Measurements from ENCODE around the gene SYN1.
A peak's percentile ranks its signal among the peaks of the same experiment; 100 is the strongest.

The SYN1 gene

DNA sequence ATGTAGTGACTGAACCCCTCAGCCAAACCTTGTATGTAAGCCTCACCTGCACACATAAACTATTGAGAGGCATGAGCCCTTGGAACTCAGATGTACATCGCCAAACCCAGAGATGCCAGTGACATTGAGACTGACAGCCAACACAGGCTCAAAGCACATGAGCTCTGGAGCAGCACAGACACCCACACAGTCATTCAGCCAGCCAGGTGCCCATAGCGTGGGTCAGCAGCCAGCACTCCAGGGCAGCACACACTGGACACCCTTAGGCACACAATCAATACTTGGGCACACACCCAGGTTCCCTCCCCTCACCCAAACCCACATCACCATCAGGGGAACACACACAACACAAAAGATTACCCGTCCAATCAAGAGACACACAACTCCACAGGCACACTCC is 41.8 kb downstream of the SYN1 start:
- Histone ChIP-seq H3K4me1 (ENCODE audit: control insufficient read depth, insufficient read depth, low read length) (peaks cover 4% of the 10 kb centered on the region), H3K36me3 (ENCODE audit: control insufficient read depth, insufficient read depth, low read length, severe bottlenecking) (no peaks in the 10 kb centered on the region), H3K9ac (ENCODE audit: low read length) (no peak overlapping the region), H3K9me3 (ENCODE audit: control insufficient read depth, low read length) (peaks cover 3% of the 10 kb centered on the region), H3K4me3 (ENCODE audit: low read length) (no peak overlapping the region), H3K27me3 (replicated peaks; ENCODE audit: control insufficient read depth, insufficient read depth, low read length) (no peaks in the 10 kb centered on the region)
- DNase-seq (ENCODE audit: low read depth) = no peak

DNA sequence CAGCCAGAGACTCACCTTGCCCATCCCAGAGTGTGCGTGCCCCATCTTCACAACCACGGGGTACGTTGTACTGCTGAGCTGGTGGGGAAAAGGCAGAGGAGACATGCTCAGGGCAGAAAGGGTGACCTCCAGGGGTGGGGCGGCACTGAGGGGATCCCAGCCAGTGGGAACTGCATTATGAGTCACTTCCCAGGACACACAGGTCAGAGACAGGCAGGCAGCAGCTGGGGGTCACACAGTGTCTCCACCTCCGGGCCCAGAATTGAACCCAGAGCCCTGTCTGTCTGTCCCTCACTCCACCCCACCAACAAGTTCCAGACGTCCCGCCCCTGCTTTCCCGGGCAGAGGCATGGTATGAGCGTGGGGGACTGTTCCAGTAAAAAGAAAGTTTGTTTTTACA is 42.2 kb downstream of the SYN1 start:
- Histone ChIP-seq H3K9me3 (ENCODE audit: control insufficient read depth, low read length) (peaks cover 3% of the 10 kb centered on the region), H3K9ac (ENCODE audit: low read length) (no peak overlapping the region), H3K36me3 (ENCODE audit: control insufficient read depth, insufficient read depth, low read length, severe bottlenecking) (no peaks in the 10 kb centered on the region), H3K27me3 (replicated peaks; ENCODE audit: control insufficient read depth, insufficient read depth, low read length) (no peaks in the 10 kb centered on the region), H3K4me3 (ENCODE audit: low read length) (no peak overlapping the region), H3K4me1 (ENCODE audit: control insufficient read depth, insufficient read depth, low read length) (peaks cover 4% of the 10 kb centered on the region)
- no peak for DNase-seq (ENCODE audit: low read depth)

DNA sequence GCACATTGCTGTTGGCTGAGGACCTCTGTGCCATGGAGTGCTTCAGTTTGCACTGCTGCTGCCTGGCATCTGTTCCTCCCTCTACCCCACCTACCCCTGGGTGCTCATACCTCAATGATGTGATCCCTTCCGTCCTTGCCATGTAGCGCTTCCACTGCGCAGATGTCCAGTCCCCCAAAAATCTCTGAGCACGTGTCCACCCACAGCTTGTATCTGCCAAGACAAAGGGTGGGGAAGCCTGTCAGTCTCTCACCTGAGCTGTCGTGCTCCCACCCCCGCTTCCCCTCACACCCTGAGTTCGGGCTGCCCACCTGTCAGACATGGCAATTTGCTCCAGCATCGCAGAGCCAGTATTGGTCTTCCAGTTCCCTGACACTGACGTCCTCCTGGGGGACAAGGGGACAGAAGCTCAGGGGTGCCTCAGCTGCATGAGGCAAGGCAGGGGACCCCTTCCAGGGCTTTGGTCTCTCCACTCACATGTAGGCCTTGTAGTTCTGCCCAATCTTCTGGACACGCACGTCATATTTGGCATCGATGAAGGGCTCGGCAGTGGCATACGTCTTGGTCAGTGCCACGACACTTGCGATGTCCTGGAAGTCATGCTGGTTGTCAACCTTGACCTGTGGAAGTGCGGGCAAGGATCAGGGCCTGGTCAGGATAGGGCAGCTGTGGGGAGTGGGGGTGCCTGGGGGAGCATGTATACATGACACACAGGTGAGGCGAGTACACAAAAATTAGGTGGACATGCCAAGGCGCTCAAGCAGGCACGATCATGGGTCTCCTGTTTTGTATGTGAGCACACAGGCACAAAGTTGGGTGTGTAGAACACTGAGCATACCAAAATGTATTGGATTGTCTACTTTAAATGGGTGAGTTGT is 43.4 kb downstream of the SYN1 start:
- no peaks in the 10 kb centered on the region for H3K4me1 ChIP-seq (ENCODE audit: control insufficient read depth, insufficient read depth, low read length)
- no peak for DNase-seq (ENCODE audit: low read depth)
- H3K9ac ChIP-seq (ENCODE audit: low read length) = no peak overlapping the region
- H3K9me3 ChIP-seq (ENCODE audit: control insufficient read depth, low read length) = peaks cover 3% of the 10 kb centered on the region
- no peaks in the 10 kb centered on the region for H3K27me3 ChIP-seq (replicated peaks; ENCODE audit: control insufficient read depth, insufficient read depth, low read length)
- H3K4me3 ChIP-seq (ENCODE audit: low read length) = no peak overlapping the region
- H3K36me3 ChIP-seq (ENCODE audit: control insufficient read depth, insufficient read depth, low read length, severe bottlenecking) = peaks cover 8% of the 10 kb centered on the region

DNA sequence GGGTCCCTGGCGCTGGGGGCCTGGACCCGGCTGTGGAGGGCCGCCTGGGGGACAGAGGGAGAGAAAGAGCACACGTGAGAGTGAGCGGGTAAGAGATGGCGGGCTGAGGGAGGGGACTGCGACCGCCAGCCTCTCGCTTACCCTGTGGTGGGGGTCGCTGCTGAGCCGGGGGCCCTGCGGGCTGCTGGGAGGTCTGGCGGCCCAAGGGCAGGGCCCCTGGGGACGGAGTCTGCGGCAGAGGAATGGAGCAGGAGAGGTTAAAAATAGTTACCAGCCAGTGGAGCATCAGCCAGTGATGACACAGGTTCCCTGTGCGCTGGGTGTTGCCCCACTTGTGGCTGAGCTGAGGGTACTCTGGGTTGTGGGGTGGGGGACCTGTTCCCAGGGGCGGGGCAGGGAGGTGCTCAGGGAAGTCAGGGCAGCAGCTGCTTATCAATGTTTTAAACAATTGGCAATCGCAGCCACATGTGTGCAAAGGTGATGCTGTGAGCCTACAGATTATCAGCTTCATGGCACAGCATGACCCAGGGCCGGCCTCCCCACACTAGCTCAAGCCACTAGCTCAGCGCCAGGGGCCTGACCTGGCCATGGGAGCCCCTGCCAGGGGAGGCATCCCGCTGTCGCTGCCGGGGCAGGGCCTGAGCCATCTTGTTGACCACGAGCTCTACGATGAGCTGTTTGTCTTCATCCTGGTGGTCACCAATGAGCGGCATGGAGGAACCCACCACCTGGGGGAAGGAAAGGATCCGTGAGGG is 44.9 kb downstream of the SYN1 start:
- DNase-seq (ENCODE audit: low read depth) = no peak
- no peaks in the 10 kb centered on the region for H3K4me1 ChIP-seq (ENCODE audit: control insufficient read depth, insufficient read depth, low read length)
- no peaks in the 10 kb centered on the region for H3K27me3 ChIP-seq (replicated peaks; ENCODE audit: control insufficient read depth, insufficient read depth, low read length)
- H3K9me3 ChIP-seq (ENCODE audit: control insufficient read depth, low read length) = peaks cover 3% of the 10 kb centered on the region
- peaks cover 15% of the 10 kb centered on the region for H3K36me3 ChIP-seq (ENCODE audit: control insufficient read depth, insufficient read depth, low read length, severe bottlenecking)
- H3K4me3 ChIP-seq (ENCODE audit: low read length) = no peak overlapping the region
- no peak overlapping the region for H3K9ac ChIP-seq (ENCODE audit: low read length)

DNA sequence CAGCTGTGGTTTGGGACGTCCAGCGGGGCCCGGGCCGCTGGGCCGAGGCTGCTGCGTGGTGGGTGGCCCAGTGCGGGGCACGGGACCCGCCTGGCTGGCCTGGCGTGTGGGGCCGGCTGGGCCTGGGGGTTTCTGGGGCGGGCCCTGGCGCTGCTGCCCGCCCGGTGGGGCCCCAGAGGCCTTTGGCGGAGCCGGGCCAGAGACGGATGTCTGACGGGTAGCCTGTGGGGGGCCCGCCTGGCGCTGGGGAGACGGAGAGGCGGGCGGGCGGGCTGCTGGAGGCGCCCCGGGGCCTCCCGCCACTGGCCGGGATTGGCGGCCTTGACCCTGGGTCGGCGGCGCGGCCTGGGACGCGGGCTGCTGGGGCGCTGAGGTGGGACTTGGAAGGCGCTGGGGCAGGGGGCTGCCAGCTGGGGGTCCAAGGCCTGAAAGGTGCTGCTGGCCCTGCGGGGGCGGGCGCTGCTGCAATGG is 45.5 kb downstream of the SYN1 start:
- Histone ChIP-seq H3K27me3 (replicated peaks; ENCODE audit: control insufficient read depth, insufficient read depth, low read length) (no peaks in the 10 kb centered on the region), H3K4me3 (ENCODE audit: low read length) (no peak overlapping the region), H3K36me3 (ENCODE audit: control insufficient read depth, insufficient read depth, low read length, severe bottlenecking) (peaks cover 21% of the 10 kb centered on the region), H3K9me3 (ENCODE audit: control insufficient read depth, low read length) (peaks cover 3% of the 10 kb centered on the region), H3K4me1 (ENCODE audit: control insufficient read depth, insufficient read depth, low read length) (no peaks in the 10 kb centered on the region), H3K9ac (ENCODE audit: low read length) (peak overlapping the region; percentile 48)
- DNase-seq (ENCODE audit: low read depth) = no peak

DNA sequence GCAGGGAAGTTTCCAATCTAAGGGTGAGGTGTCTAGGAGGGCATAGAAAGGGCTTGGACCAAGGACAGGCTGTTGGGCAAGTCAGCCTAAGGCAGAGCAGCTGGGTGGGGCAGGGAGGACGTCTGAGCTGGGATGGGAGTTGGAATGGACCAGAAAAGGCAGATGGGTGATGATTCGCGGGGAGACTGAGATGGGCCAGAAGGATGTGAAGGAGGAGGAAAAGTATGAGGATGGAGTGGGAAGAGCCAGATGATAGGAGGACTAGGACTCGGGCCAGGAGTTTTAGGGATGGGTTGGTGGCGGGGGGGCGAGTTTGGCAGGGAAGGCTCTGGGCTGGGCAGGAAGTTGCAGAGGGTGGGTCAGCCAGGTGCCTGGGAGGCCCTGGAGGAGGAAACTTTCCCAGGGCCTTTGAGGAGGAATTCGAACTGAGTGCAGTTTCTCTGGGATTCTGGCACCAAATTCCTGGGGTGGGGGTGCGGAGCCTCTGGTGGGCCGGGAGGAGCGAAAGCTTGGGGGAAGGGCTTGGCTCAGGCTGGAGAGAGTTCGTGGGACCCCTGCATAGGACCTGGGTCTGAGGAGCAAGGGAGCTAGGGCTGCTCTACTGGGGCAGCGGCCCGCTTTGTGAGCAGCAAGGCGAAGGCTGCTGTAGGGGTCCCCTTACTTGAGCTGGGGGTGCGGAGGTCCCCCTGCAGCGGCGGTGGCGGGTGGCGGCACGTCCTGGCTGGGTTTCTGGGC is 46.1 kb downstream of the SYN1 start:
- H3K27me3 ChIP-seq (replicated peaks; ENCODE audit: control insufficient read depth, insufficient read depth, low read length) = no peaks in the 10 kb centered on the region
- H3K9me3 ChIP-seq (ENCODE audit: control insufficient read depth, low read length) = peaks cover 3% of the 10 kb centered on the region
- no peak for DNase-seq (ENCODE audit: low read depth)
- H3K4me3 ChIP-seq (ENCODE audit: low read length) = no peak overlapping the region
- H3K36me3 ChIP-seq (ENCODE audit: control insufficient read depth, insufficient read depth, low read length, severe bottlenecking) = peaks cover 23% of the 10 kb centered on the region
- H3K9ac ChIP-seq (ENCODE audit: low read length) = peak overlapping the region; percentile 48
- no peaks in the 10 kb centered on the region for H3K4me1 ChIP-seq (ENCODE audit: control insufficient read depth, insufficient read depth, low read length)

DNA sequence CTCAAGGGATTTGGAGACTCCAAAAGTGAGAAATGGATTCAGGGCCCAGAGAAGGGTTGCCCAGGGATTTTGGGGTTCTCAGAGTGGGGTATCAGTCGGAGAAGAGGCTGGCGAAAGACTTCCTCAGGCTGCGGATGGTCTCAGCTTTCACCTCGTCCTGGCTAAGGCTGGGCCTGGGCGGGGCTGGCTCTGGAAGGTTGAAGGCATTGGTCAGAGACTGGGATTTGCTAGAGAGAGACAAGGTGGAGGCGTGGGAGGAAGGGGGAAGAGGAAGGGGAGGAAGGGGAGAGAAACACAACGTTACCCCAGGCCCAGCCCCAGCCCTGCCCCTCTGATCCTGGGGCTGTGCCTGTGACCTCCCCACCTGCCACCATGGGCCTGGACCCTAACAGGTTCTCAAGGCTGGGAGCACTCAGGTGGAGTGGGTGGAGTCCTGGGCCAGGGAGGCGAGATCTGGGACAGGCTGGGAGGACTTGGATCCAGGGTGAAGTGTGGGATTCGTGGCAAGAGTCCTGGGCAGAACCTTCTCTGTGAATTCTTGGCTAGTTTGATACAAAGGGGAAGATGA is 46.8 kb downstream of the SYN1 start:
- Histone ChIP-seq H3K9ac (ENCODE audit: low read length) (no peak overlapping the region), H3K4me1 (ENCODE audit: control insufficient read depth, insufficient read depth, low read length) (no peaks in the 10 kb centered on the region), H3K9me3 (ENCODE audit: control insufficient read depth, low read length) (peaks cover 3% of the 10 kb centered on the region), H3K27me3 (replicated peaks; ENCODE audit: control insufficient read depth, insufficient read depth, low read length) (no peaks in the 10 kb centered on the region), H3K4me3 (ENCODE audit: low read length) (no peak overlapping the region), H3K36me3 (ENCODE audit: control insufficient read depth, insufficient read depth, low read length, severe bottlenecking) (peaks cover 29% of the 10 kb centered on the region)
- no peak for DNase-seq (ENCODE audit: low read depth)

DNA sequence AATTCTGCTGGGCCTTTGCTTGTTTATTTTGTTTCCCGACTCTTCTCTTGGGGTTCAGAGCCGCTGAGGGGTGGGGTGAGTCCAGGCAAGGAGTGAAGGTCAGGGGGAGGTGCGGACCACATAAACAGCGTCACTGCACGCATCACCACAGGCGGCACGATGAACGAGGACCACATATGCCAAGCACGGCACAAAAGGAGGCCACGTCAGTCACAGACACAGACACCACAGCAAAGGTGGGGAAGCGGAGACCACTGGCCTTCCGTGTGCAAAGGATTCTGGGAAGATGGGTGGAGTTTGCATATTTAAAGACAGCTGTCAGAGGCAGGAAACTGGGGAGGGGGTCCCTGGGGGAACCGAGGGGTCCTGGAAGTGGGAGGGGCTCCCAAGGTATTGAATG is 47.8 kb downstream of the SYN1 start:
- Histone ChIP-seq H3K9ac (ENCODE audit: low read length) (no peak overlapping the region), H3K4me3 (ENCODE audit: low read length) (no peak overlapping the region), H3K27me3 (replicated peaks; ENCODE audit: control insufficient read depth, insufficient read depth, low read length) (no peaks in the 10 kb centered on the region), H3K36me3 (ENCODE audit: control insufficient read depth, insufficient read depth, low read length, severe bottlenecking) (peaks cover 38% of the 10 kb centered on the region), H3K9me3 (ENCODE audit: control insufficient read depth, low read length) (peaks cover 3% of the 10 kb centered on the region), H3K4me1 (ENCODE audit: control insufficient read depth, insufficient read depth, low read length) (no peaks in the 10 kb centered on the region)
- DNase-seq (ENCODE audit: low read depth) = no peak

DNA sequence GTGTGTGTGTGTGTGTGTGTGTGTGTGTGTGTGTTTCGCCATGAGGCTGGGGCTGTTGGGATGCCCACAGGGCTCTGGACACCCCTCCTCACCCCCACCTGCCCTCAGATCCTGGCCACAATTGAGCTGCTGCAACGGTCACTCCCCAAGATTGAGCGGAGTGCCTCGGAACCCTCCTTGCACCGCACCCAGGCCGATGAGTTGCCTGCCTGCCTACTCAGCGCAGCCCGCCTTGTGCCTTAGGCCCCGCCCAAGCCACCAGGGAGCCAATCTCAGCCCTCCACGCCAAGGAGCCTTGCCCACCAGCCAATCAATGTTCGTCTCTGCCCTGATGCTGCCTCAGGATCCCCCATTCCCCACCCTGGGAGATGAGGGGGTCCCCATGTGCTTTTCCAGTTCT is 48.4 kb downstream of the SYN1 start:
- H3K36me3 ChIP-seq (ENCODE audit: control insufficient read depth, insufficient read depth, low read length, severe bottlenecking) = peaks cover 41% of the 10 kb centered on the region
- H3K9ac ChIP-seq (ENCODE audit: low read length) = no peak overlapping the region
- peaks cover 3% of the 10 kb centered on the region for H3K9me3 ChIP-seq (ENCODE audit: control insufficient read depth, low read length)
- no peaks in the 10 kb centered on the region for H3K4me1 ChIP-seq (ENCODE audit: control insufficient read depth, insufficient read depth, low read length)
- DNase-seq (ENCODE audit: low read depth) = no peak
- no peak overlapping the region for H3K4me3 ChIP-seq (ENCODE audit: low read length)
- no peaks in the 10 kb centered on the region for H3K27me3 ChIP-seq (replicated peaks; ENCODE audit: control insufficient read depth, insufficient read depth, low read length)

DNA sequence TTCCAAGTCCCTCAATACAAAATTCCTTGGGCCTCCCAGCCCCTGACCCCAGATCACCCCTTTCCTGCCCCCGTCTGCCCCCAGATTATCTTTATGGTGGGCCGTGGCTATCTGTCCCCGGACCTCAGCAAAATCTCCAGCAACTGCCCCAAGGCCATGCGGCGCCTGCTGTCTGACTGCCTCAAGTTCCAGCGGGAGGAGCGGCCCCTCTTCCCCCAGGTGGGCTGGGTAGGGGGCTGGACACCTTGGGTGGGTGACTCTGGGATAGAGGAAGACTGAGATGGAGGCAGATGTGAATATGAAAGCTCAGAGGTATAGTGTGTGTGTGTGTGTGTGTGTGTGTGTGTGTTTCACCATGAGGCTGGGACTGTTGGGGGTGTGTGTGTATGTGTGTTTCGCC is 48.9 kb downstream of the SYN1 start:
- no peaks in the 10 kb centered on the region for H3K4me1 ChIP-seq (ENCODE audit: control insufficient read depth, insufficient read depth, low read length)
- no peak overlapping the region for H3K9ac ChIP-seq (ENCODE audit: low read length)
- peaks cover 2% of the 10 kb centered on the region for H3K9me3 ChIP-seq (ENCODE audit: control insufficient read depth, low read length)
- H3K4me3 ChIP-seq (ENCODE audit: low read length) = no peak overlapping the region
- H3K27me3 ChIP-seq (replicated peaks; ENCODE audit: control insufficient read depth, insufficient read depth, low read length) = no peaks in the 10 kb centered on the region
- H3K36me3 ChIP-seq (ENCODE audit: control insufficient read depth, insufficient read depth, low read length, severe bottlenecking) = peaks cover 41% of the 10 kb centered on the region
- no peak for DNase-seq (ENCODE audit: low read depth)

Measured in adipocyte (in vitro differentiated cells).